ENCODE data around the gene ADCY3.

- TF ChIP-seq ZNF175 (CRISPR knock-in tag; IDR thresholded peaks at IDR 0.05; ENCODE audit: low read depth) (no peak), CC2D1A (IDR thresholded peaks at IDR 0.05) (no peak), HCFC1 (IDR thresholded peaks at IDR 0.05; ENCODE audit: low read depth, low read length) (no peak), JUND (IDR thresholded peaks at IDR 0.05; ENCODE audit: borderline replicate concordance, low read depth, low read length) (no peak), JUND (tag; IDR thresholded peaks at IDR 0.05; ENCODE audit: borderline replicate concordance, low read depth, low read length) (no peak), PCBP2 (IDR thresholded peaks at IDR 0.05; ENCODE audit: low read depth, low read length, poor library complexity, severe bottlenecking) (no peak)
Measured at GRCh38 chr2:24892928-24893327, 27.1 kb downstream of the ADCY3 start.
